Adrenal gland (tissue), 12 donors: ENCODE data around the gene FLYWCH1. TPM values are rescaled to one million over a fixed set of nuclear protein-coding genes. Genes with fewer than 3 reads are reported as not detected.

Source experiments
- DNase-seq, 7 donors: peaks; one replicate each; pipeline ENCODE4 v3.0.0-alpha.2; 2019 to 2020
- H3K27ac ChIP-seq, 5 donors: fragments of 200-600 bp; sonication (generic) in 4 of 5; 1 replicate in 3 of 5; 2 replicates in 2 of 5; pipeline versions ENCODE4 v1.5.1 to v1.8.0; 2016 to 2020; ENCODE audit warnings: mild to moderate bottlenecking in 1 of 5
- H3K27me3 ChIP-seq: fragments of 200-600 bp; 2 replicates; pipeline ENCODE4 v1.8.0; 2021
- H3K36me3 ChIP-seq, 2 donors: fragments of 200-600 bp; replicated peaks in 1 of 2; 1 replicate in 1 of 2; 2 replicates in 1 of 2; pipeline versions ENCODE4 v1.5.1 to v1.8.0; 2018 to 2022
- H3K4me1 ChIP-seq, 2 donors: fragments of 200-600 bp; replicated peaks in 1 of 2; 1 replicate in 1 of 2; 2 replicates in 1 of 2; pipeline versions ENCODE4 v1.5.1 to v1.8.0; 2018 to 2021
- H3K4me3 ChIP-seq, 4 donors: fragments of 200-600 bp; sonication (generic) in 3 of 4; one replicate each; pipeline ENCODE4 v1.5.1; 2016 to 2018
- H3K9me3 ChIP-seq, 3 donors: fragments of 200-600 bp; sonication (generic) in 1 of 3; replicated peaks in 1 of 3; 1 replicate in 2 of 3; 2 replicates in 1 of 3; pipeline versions ENCODE4 v1.5.1 to v1.8.0; 2016 to 2021
- CTCF ChIP-seq, 6 experiments: fragments of 450-650 bp in 4 of 6; fragments of 200-600 bp in 2 of 6; sonication (generic) in 1 of 6; IDR thresholded peaks; 1 replicate in 5 of 6; 2 replicates in 1 of 6; pipeline versions ENCODE4 v1.5.1 to v1.8.0; 2016 to 2021; ENCODE audit warnings: antibody characterized with exemption in 6 of 6, mild to moderate bottlenecking in 2 of 6, moderate library complexity in 1 of 6
- POLR2A ChIP-seq, 2 donors: fragments of 450-650 bp; IDR thresholded peaks; one replicate each; pipeline ENCODE4 v1.6.1; 2017; ENCODE audit warnings: antibody characterized with exemption in 2 of 2, mild to moderate bottlenecking in 2 of 2, moderate library complexity in 1 of 2
- WGBS, 4 donors: extraction: QIAGEN DNeasy Blood & Tissue Kit in 2 of 4; methylation state at CpG; one replicate each; pipeline versions ENCODE4 v1.1.5 to v1.1.7; 2013 to 2017; 5-methylcytosine and 5-hydroxymethylcytosine counted together
- intact Hi-C, 2 donors: fragments of 100-400 bp; cut with DNase I; formaldehyde crosslinking; loops; one replicate each; pipeline versions ENCODE4 v1.14.1 to v1.15.0; 2022 to 2023
- polyA plus RNA-seq, 3 donors: library from polyadenylated mRNA; stranded (reverse); fragments of 200-250 nt in 2 of 3; fragments of 350-450 nt in 1 of 3; fragmentation: Illumina TruSeq in 1 of 3; extraction: RNeasy Lipid Tissue Mini Kit (QIAGEN cat#74804) in 1 of 3; gene quantifications; one replicate each; pipeline ENCODE4 v1.2.3, GENCODE V29; 2013 to 2014
- total RNA-seq, 9 donors: library from RNA; depleted of rRNA in 4 of 9; stranded (reverse); fragments of >200 nt in 4 of 9; fragments of 120-200 nt in 1 of 9; fragmentation: NEBNext Ultra II Directional in 1 of 9; extraction: Animal tissue kit (Norgen Biotek cat#: 25700) in 1 of 9; gene quantifications; one replicate each; pipeline versions ENCODE4 v1.1.0 to v1.2.4, GENCODE V29; 2013 to 2023
- donor health status: healthy with polysubstance abuse.
- donor health status: Bipolar disorder and iron deficiency.
- donor health status: DM: yes; HTN: yes; CAD: no.
- donor health status: DM: no; HTN: no; CAD: no.
- donor health status: DM: no; HTN: no; CAD: no.
- donor health status: DM: yes; HTN: yes; CAD: no.

Gene FLYWCH1
- total and polyA plus RNA-seq, 12 donors, result 3.3 to 89.8 (median 50.4) TPM

GRCh38 chr16:2950773-2951172, 39.0 kb downstream of the FLYWCH1 start:
- DNase-seq, result no peak
- intact Hi-C loops, result no loop called here
- Histone ChIP-seq H3K27ac (no peak overlapping the region), H3K9me3 (no peaks in the 10 kb centered on the region), H3K27me3 (no peaks in the 10 kb centered on the region), H3K36me3 (peaks cover 0 to 4% of the 10 kb centered on the region in 2 donors), H3K4me1 (no peaks in the 10 kb centered on the region), H3K4me3 (no peak overlapping the region)
- WGBS, 4 donors, result 85 to 90% (median 87%) methylated on average over 10 to 16 of the region's 16 CpGs
- TF ChIP-seq POLR2A (IDR thresholded peaks at IDR 0.05) (no peak), CTCF (IDR thresholded peaks at IDR 0.05) (no peak)

DNA sequence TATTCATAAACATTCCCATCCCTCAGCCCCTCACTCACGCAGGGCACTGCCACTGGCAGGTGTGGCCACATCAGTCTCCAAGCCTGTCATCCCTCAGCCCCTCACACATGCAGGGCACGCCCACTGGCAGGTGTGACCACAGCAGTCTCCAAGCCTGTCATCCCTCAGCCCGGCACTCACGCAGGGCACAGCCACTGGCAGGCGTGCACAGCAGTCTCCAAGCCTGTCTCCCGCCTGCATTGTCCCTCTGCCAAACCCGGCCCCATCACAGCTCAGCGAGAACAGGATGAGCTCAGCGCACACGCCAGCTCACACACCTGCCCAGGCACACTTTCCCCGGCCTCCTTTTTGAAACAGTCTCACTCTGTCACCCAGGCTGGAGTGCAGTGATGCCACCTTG, 40.9 kb downstream of the FLYWCH1 start:
- H3K4me3 ChIP-seq, result no peak overlapping the region
- peaks cover 0 to 4% of the 10 kb centered on the region in 2 donors for H3K36me3 ChIP-seq
- H3K27ac ChIP-seq, result no peak overlapping the region
- DNase-seq, result no peak
- H3K4me1 ChIP-seq, result peaks cover 0 to 6% of the 10 kb centered on the region in 2 donors
- 57 to 72% (median 67%) methylated on average over 9 to 11 of the region's 11 CpGs for WGBS, 4 donors
- H3K9me3 ChIP-seq, result no peaks in the 10 kb centered on the region
- no peaks in the 10 kb centered on the region for H3K27me3 ChIP-seq
- TF ChIP-seq CTCF (IDR thresholded peaks at IDR 0.05), result no peak
- TF ChIP-seq POLR2A (IDR thresholded peaks at IDR 0.05), result no peak
- intact Hi-C loops, result no loop called here

DNA sequence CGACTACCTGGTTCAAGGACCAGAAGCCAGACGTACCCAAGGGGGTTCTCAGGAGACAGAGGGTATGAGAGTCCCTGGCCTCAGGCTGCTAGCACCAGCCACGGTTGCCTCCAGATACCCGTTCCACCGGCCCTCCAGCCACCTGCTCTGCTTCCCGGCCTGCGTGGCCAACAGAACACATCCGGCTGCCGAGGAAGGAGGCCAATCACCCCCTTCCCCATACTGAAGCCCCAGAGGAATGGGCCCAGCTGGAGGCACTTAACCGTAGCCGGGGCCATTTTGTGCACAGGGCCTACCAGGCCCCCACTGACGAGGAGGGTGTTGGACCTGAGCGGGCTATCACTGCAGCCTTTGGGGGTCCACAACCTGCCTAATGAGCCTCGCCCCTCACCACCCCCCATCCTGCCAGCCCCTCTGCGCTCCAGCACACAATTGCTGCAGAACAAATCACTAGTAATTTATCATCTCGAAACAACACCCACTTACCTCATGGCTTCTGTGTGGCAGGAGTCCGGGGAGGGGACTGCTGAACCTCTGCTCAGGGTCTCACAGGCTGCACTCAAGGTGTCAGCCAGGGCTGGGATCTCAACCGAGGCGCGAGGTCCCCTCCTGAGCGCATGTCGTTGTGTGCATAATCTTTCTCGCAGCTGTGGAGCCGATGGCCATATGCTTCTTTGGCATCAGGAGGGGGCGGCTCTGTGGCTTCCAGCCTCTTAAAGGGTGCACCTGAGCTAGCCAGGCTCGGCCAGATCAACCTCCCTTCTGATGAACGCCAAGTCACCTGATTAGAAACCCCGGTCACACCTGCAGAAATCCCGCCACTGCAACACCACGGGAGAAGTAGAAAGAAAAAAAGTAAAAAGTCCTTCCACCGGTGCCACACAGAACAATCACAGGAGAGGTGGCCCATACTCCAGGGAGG, 42.2 kb downstream of the FLYWCH1 start:
- no peak for DNase-seq

More for the DNA sequence above, 42.2 kb downstream of the FLYWCH1 start:
- intact Hi-C loops, result no loop called here
- H3K4me3 ChIP-seq, result no peak overlapping the region
- no peaks in the 10 kb centered on the region for H3K9me3 ChIP-seq
- no peak for TF ChIP-seq CTCF (IDR thresholded peaks at IDR 0.05)
- TF ChIP-seq POLR2A (IDR thresholded peaks at IDR 0.05), result no peak
- H3K4me1 ChIP-seq, result peaks cover 0 to 6% of the 10 kb centered on the region in 2 donors
- 73 to 83% (median 77%) methylated on average over 17 to 31 of the region's 31 CpGs for WGBS, 4 donors
- H3K27ac ChIP-seq, result no peak overlapping the region
- H3K36me3 ChIP-seq, result peaks cover 0 to 4% of the 10 kb centered on the region in 2 donors
- no peaks in the 10 kb centered on the region for H3K27me3 ChIP-seq
